ENCODE results near the gene IGFBP4.

IGFBP4 gene

GRCh38 chr17:40419559-40420331 is 23.5 kb upstream of the IGFBP4 start:
- no peak for DNase-seq (ENCODE audit: low spot score)
- TF ChIP-seq, protein P1, sequence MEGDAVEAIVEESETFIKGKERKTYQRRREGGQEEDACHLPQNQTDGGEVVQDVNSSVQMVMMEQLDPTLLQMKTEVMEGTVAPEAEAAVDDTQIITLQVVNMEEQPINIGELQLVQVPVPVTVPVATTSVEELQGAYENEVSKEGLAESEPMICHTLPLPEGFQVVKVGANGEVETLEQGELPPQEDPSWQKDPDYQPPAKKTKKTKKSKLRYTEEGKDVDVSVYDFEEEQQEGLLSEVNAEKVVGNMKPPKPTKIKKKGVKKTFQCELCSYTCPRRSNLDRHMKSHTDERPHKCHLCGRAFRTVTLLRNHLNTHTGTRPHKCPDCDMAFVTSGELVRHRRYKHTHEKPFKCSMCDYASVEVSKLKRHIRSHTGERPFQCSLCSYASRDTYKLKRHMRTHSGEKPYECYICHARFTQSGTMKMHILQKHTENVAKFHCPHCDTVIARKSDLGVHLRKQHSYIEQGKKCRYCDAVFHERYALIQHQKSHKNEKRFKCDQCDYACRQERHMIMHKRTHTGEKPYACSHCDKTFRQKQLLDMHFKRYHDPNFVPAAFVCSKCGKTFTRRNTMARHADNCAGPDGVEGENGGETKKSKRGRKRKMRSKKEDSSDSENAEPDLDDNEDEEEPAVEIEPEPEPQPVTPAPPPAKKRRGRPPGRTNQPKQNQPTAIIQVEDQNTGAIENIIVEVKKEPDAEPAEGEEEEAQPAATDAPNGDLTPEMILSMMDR (IDR thresholded peaks at IDR 0.05; ENCODE audit: extremely low read depth, missing control alignments) = no peak

GRCh38 chr17:40422990-40423633 is 20.1 kb upstream of the IGFBP4 start:
- TF ChIP-seq, protein P1 (IDR thresholded peaks at IDR 0.05; ENCODE audit: extremely low read depth, missing control alignments) = no peak
- DNase-seq (ENCODE audit: low spot score) = no peak

- TF ChIP-seq, protein P1 (IDR thresholded peaks at IDR 0.05; ENCODE audit: extremely low read depth, missing control alignments) = no peak
- no peak for DNase-seq (ENCODE audit: low spot score)
Observed at GRCh38 chr17:40425741-40426140, 17.5 kb upstream of the IGFBP4 start.

- no peak for DNase-seq (ENCODE audit: low spot score)
- TF ChIP-seq, protein P1 (IDR thresholded peaks at IDR 0.05; ENCODE audit: extremely low read depth, missing control alignments) = no peak
Observed at GRCh38 chr17:40427002-40427491, 16.2 kb upstream of the IGFBP4 start.

- TF ChIP-seq, protein P1 (IDR thresholded peaks at IDR 0.05; ENCODE audit: extremely low read depth, missing control alignments) = no peak
- DNase-seq (ENCODE audit: low spot score) = no peak
Observed at GRCh38 chr17:40430272-40431230, 12.7 kb upstream of the IGFBP4 start.

GRCh38 chr17:40431231-40431602 is 12.0 kb upstream of the IGFBP4 start:
- TF ChIP-seq, protein P1 (IDR thresholded peaks at IDR 0.05; ENCODE audit: extremely low read depth, missing control alignments) = no peak
- no peak for DNase-seq (ENCODE audit: low spot score)
